DND-41 (cell line): ENCODE measurements around the gene ARL14EP.

Experiments
- EZH2 ChIP-seq: IDR thresholded peaks from 3 replicates; pipeline ENCODE4 v1.6.1; 2012; ENCODE audit warnings: borderline replicate concordance, low read depth, mild to moderate bottlenecking, moderate library complexity, low read length, inconsistent platforms; ENCODE audit not compliant: severe bottlenecking
- TF ChIP-seq, protein P1 (sequence below): IDR thresholded peaks from 2 replicates; pipeline ENCODE4 v1.5.1; 2012; ENCODE audit warnings: borderline replicate concordance, low read length, moderate library complexity, mild to moderate bottlenecking; ENCODE audit not compliant: poor library complexity, severe bottlenecking; ENCODE audit errors: extremely low read depth

DNA sequence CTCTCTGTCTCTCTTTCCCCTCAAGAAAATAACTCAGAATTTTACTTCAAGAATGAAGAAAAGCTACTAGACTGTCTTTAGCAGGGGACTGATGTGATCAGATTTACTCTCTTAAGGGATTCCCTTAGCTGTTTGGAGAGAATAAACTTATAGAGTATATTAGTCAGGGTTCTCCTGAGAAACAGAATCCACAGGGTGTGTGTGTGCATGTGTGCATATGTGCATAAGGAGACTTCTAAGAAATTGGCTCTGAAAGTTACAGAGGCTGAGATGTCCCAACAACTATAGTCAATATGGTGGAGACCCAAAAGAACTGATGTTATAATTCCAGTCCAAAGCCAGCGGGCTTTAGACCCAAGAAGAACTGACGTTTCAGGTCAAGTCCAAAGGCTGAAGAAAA is 43.1 kb upstream of the ARL14EP start:
- TF ChIP-seq, protein P1, sequence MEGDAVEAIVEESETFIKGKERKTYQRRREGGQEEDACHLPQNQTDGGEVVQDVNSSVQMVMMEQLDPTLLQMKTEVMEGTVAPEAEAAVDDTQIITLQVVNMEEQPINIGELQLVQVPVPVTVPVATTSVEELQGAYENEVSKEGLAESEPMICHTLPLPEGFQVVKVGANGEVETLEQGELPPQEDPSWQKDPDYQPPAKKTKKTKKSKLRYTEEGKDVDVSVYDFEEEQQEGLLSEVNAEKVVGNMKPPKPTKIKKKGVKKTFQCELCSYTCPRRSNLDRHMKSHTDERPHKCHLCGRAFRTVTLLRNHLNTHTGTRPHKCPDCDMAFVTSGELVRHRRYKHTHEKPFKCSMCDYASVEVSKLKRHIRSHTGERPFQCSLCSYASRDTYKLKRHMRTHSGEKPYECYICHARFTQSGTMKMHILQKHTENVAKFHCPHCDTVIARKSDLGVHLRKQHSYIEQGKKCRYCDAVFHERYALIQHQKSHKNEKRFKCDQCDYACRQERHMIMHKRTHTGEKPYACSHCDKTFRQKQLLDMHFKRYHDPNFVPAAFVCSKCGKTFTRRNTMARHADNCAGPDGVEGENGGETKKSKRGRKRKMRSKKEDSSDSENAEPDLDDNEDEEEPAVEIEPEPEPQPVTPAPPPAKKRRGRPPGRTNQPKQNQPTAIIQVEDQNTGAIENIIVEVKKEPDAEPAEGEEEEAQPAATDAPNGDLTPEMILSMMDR = no peak
- TF ChIP-seq EZH2 = no peak
